Gastrocnemius medialis (tissue), 4 donors: ENCODE measurements around the gene SLC66A1. TPM values are rescaled to one million over a fixed set of nuclear protein-coding genes. Genes with fewer than 3 reads are reported as not detected.
A peak's percentile ranks its signal among the peaks of the same experiment; 100 is the strongest.

Experiments
- ATAC-seq, 2 donors: fragments of 150-250 bp; one replicate each; pipeline ENCODE4 v1.9.1; 2016
- DNase-seq, 2 donors: peaks; one replicate each; pipeline ENCODE4 v3.0.0-alpha.2; 2019
- H3K27ac ChIP-seq, 4 donors: fragments of 200-600 bp; sonication (generic); 1 replicate in 1 of 4; 2 replicates in 3 of 4; pipeline ENCODE4 v1.5.1; 2016 to 2018; ENCODE audit warnings: mild to moderate bottlenecking in 2 of 4, moderate library complexity in 1 of 4
- H3K27me3 ChIP-seq, 3 donors: fragments of 200-600 bp; sonication (generic) in 2 of 3; 1 replicate in 1 of 3; 2 replicates in 2 of 3; pipeline versions ENCODE4 v1.5.1 to v1.6.0; 2016 to 2019; ENCODE audit warnings: mild to moderate bottlenecking in 1 of 3, moderate library complexity in 1 of 3
- H3K36me3 ChIP-seq, 2 donors: fragments of 200-600 bp; sonication (generic) in 1 of 2; one replicate each; pipeline ENCODE4 v1.5.1; 2017 to 2018
- H3K4me1 ChIP-seq, 2 donors: fragments of 200-600 bp; sonication (generic) in 1 of 2; one replicate each; pipeline ENCODE4 v1.5.1; 2016 to 2017; ENCODE audit warnings: mild to moderate bottlenecking in 2 of 2
- H3K4me3 ChIP-seq, 4 donors: fragments of 200-600 bp; sonication (generic) in 3 of 4; 1 replicate in 1 of 4; 2 replicates in 3 of 4; pipeline ENCODE4 v1.5.1; 2016 to 2019; ENCODE audit warnings: mild to moderate bottlenecking in 2 of 4
- H3K9me3 ChIP-seq, 3 donors: fragments of 200-600 bp; sonication (generic) in 2 of 3; 1 replicate in 1 of 3; 2 replicates in 2 of 3; pipeline ENCODE4 v1.5.1; 2016 to 2019
- POLR2A ChIP-seq, 2 donors: fragments of 450-650 bp; IDR thresholded peaks; one replicate each; pipeline ENCODE4 v1.6.1; 2017; ENCODE audit warnings: antibody characterized with exemption in 2 of 2, mild to moderate bottlenecking in 2 of 2, moderate library complexity in 2 of 2
- in situ Hi-C, 4 donors: fragments of 200-750 bp; cut with MboI; loops; one replicate each; pipeline versions ENCODE4 v1.15.0 to v1.8.0; 2017; ENCODE audit warnings: low sequenced_read_pairs in 4 of 4
- intact Hi-C: fragments of 100-400 bp; cut with DNase I; formaldehyde crosslinking; loops from one replicate; pipeline ENCODE4 v1.15.1; 2023; ENCODE audit warnings: low total_unique reads
- total RNA-seq, 4 donors: library from RNA; depleted of rRNA; stranded (reverse); fragments of >200 nt; gene quantifications; one replicate each; pipeline versions ENCODE4 v1.1.0 to v1.2.3, GENCODE V29; 2016
- TF ChIP-seq, protein P1 (sequence below), 5 experiments: fragments of 450-650 bp in 3 of 5; fragments of 200-600 bp in 2 of 5; sonication (generic) in 2 of 5; IDR thresholded peaks in 4 of 5; conservative IDR thresholded peaks in 1 of 5; 1 replicate in 4 of 5; 2 replicates in 1 of 5; pipeline ENCODE4 v1.5.1; 2016 to 2019; ENCODE audit warnings: antibody characterized with exemption in 5 of 5, mild to moderate bottlenecking in 3 of 5, moderate library complexity in 3 of 5

Gene SLC66A1
- total RNA-seq, 4 donors from 2014 or later: 13.9 to 30.0 (median 19.3) TPM

- ATAC-seq: no peak
- intact Hi-C loops (no loop called here), in situ Hi-C loops (no loop called here)
- no peaks in the 10 kb centered on the region for H3K9me3 ChIP-seq
- H3K27me3 ChIP-seq: no peaks in the 10 kb centered on the region
- no peak overlapping the region for H3K4me3 ChIP-seq
- no peak for TF ChIP-seq POLR2A (IDR thresholded peaks at IDR 0.05)
- TF ChIP-seq, protein P1, sequence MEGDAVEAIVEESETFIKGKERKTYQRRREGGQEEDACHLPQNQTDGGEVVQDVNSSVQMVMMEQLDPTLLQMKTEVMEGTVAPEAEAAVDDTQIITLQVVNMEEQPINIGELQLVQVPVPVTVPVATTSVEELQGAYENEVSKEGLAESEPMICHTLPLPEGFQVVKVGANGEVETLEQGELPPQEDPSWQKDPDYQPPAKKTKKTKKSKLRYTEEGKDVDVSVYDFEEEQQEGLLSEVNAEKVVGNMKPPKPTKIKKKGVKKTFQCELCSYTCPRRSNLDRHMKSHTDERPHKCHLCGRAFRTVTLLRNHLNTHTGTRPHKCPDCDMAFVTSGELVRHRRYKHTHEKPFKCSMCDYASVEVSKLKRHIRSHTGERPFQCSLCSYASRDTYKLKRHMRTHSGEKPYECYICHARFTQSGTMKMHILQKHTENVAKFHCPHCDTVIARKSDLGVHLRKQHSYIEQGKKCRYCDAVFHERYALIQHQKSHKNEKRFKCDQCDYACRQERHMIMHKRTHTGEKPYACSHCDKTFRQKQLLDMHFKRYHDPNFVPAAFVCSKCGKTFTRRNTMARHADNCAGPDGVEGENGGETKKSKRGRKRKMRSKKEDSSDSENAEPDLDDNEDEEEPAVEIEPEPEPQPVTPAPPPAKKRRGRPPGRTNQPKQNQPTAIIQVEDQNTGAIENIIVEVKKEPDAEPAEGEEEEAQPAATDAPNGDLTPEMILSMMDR (IDR thresholded peaks at IDR 0.05 in 4 of 5, conservative IDR thresholded peaks at IDR 0.05 in 1 of 5): no peak
- peaks cover 0 to 14% of the 10 kb centered on the region in 2 donors for H3K36me3 ChIP-seq
- H3K4me1 ChIP-seq: peaks cover 5 to 8% of the 10 kb centered on the region in 2 donors
- no peak for DNase-seq
- H3K27ac ChIP-seq: peak overlapping the region in 1 of 4 donors; percentile 61
These were observed 60.5 kb downstream of the SLC66A1 start for GRCh38 chr1:19372602-19373001.

DNA sequence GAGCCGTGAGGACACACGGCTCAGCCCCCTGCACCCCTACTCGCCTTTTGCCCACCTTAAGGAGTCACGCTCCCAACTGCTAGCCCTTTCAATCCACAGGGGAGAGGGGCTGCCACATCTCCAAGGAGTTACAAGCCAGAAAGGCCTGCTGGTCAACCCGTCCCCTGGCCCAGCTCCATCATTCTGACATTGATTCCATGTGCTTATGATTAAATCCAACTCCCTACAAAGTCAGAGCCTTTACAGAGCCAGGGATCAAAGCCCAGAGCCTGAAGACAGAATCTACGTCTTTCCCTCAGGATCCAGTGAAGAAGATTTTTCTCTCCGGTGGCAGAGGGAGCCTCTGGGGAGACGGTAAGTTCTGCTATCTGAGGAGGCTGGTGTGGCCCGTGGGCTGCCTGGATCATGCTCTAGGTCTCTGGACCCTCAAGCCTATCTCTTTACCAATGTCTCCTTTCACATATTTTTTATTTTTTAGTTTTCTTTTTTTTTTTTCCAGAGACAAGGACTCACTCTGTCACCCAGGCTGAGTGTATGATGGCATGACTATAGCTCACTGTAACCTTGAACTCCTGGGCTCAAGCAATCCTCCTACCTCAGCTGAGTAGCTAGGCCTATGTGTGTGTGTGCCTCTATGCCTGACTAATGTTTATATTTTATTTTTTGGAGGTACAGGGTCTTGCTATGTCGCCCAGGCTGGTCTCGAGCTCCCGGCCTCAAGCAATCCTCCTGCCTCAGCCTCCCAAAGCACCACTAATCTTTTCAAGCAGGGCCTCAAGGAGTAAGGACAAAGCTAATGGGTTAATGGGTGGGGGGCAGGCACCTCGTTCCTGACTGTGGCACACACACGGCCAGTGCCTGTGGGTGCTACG lies 61.3 kb downstream of the SLC66A1 start:
- intact Hi-C loops: no loop called here
- Histone ChIP-seq H3K4me1 (peaks cover 3% of the 10 kb centered on the region in 2 donors), H3K27me3 (no peaks in the 10 kb centered on the region), H3K36me3 (peaks cover 0 to 23% of the 10 kb centered on the region in 2 donors), H3K9me3 (no peaks in the 10 kb centered on the region), H3K27ac (peak overlapping the region; percentile 21 to 79 (median 42)), H3K4me3 (no peak overlapping the region)
- TF ChIP-seq, protein P1 (IDR thresholded peaks at IDR 0.05 in 4 of 5, conservative IDR thresholded peaks at IDR 0.05 in 1 of 5): no peak
- TF ChIP-seq POLR2A (IDR thresholded peaks at IDR 0.05): no peak
- DNase-seq (no peak), ATAC-seq (no peak)
- in situ Hi-C loops: no loop called here

DNA sequence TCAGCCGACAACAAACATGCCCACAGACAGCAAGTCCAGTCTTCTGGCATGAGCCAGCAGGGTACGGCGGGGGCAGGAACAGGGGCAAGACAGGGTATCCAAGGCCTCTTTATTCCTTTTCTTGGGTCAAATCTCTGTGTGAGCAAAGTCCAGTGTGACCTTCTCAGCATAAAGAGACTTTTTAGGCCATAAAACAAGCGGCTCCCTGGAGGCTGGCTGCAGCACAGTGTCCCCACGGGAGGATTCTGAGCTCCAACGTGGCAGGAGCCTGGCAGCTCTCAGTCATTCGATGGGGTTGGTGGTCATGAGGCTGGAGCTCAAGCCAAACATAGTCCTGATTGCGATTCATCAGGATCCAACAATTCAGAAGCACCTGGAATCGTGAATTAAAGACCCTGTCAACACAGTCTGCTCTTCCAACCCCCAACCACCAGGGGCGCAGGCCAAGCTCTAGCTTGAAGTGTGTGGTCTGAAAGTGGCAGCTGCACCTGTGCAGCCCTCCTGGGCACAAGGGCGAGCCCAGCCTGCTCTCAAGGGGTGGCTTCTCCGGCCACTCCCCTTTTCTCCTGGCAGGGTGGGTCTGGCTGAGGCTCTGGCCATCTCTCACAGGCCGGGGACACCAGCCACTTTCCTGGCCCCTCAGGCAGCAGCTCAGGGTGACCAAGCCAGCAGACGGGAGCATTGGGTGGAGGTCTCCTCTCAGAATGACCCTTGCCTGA lies 62.1 kb downstream of the SLC66A1 start:
- peaks cover 0 to 25% of the 10 kb centered on the region in 2 donors for H3K36me3 ChIP-seq
- H3K4me3 ChIP-seq: no peak overlapping the region
- H3K4me1 ChIP-seq: peaks cover 3 to 4% of the 10 kb centered on the region in 2 donors
- H3K9me3 ChIP-seq: no peaks in the 10 kb centered on the region
- intact Hi-C loops (no loop called here), in situ Hi-C loops (no loop called here)
- H3K27me3 ChIP-seq: no peaks in the 10 kb centered on the region
- TF ChIP-seq, protein P1 (IDR thresholded peaks at IDR 0.05 in 4 of 5, conservative IDR thresholded peaks at IDR 0.05 in 1 of 5): peak in 1 of 5 experiments; percentile 29
- no peak for TF ChIP-seq POLR2A (IDR thresholded peaks at IDR 0.05)
- no peak for ATAC-seq
- no peak for DNase-seq
- peak overlapping the region; percentile 56 to 79 (median 61) for H3K27ac ChIP-seq

GRCh38 chr1:19374926-19375325 lies 62.8 kb downstream of the SLC66A1 start:
- Histone ChIP-seq H3K27ac (peak overlapping the region; percentile 56 to 79 (median 61)), H3K4me1 (peaks cover 3 to 4% of the 10 kb centered on the region in 2 donors), H3K9me3 (no peaks in the 10 kb centered on the region), H3K4me3 (no peak overlapping the region), H3K36me3 (peaks cover 0 to 28% of the 10 kb centered on the region in 2 donors), H3K27me3 (no peaks in the 10 kb centered on the region)
- DNase-seq (no peak), ATAC-seq (peak in 1 of 2 donors; percentile 31)
- intact Hi-C loops (no loop called here), in situ Hi-C loops (loop anchor here in 1 of 4 donors (25.0 kb wide), 1 partner anchor 112 kb away; the partner anchor contains the start of gene CAPZB)
- no peak for TF ChIP-seq POLR2A (IDR thresholded peaks at IDR 0.05)
- TF ChIP-seq, protein P1 (IDR thresholded peaks at IDR 0.05 in 4 of 5, conservative IDR thresholded peaks at IDR 0.05 in 1 of 5): no peak
